Measurements from ENCODE around the gene RMC1.

The RMC1 gene

DNA sequence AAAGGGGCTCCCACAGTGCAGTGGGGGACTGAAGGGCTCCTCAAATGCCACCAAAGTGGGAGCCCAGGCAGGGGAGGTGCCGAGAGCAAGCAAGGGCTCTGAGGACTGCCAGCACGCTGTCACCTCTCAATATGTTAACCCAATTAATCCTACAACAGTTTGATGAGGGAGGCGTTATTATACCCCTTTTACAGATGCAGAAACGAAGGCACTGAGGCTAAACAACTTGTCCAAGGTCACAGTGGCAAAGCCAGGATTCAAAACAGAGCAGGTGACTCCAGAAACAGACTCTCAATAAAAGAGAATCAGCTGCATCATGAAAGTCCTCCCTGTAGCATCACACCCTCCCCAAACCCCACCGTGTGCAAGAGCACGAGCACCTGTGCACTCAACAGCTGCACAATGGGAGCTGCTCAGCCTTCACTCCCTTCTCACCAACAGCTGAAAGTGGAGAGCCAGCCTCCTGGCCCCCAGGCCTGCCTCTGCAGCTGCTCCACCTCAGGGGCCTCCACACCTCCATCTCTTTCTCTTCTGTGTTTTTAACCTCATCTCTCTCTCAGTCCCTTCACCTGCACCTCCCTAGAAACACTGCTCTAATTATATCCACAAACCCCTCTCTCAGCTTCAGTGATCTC, 74.9 kb downstream of the RMC1 start:
- peaks cover 3% of the 10 kb centered on the region for H3K4me1 ChIP-seq
- H3K36me3 ChIP-seq, result no peaks in the 10 kb centered on the region
- H3K4me3 ChIP-seq (ENCODE audit: low read depth, low read length), result no peak overlapping the region
- TF ChIP-seq, protein P1, sequence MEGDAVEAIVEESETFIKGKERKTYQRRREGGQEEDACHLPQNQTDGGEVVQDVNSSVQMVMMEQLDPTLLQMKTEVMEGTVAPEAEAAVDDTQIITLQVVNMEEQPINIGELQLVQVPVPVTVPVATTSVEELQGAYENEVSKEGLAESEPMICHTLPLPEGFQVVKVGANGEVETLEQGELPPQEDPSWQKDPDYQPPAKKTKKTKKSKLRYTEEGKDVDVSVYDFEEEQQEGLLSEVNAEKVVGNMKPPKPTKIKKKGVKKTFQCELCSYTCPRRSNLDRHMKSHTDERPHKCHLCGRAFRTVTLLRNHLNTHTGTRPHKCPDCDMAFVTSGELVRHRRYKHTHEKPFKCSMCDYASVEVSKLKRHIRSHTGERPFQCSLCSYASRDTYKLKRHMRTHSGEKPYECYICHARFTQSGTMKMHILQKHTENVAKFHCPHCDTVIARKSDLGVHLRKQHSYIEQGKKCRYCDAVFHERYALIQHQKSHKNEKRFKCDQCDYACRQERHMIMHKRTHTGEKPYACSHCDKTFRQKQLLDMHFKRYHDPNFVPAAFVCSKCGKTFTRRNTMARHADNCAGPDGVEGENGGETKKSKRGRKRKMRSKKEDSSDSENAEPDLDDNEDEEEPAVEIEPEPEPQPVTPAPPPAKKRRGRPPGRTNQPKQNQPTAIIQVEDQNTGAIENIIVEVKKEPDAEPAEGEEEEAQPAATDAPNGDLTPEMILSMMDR (IDR thresholded peaks at IDR 0.05; ENCODE audit: low read depth, low read length), result no peak
- H3K27me3 ChIP-seq, result no peaks in the 10 kb centered on the region
- DNase-seq, result no peak
- no peaks in the 10 kb centered on the region for H3K9me3 ChIP-seq

GRCh38 chr18:23578891-23579653, 75.8 kb downstream of the RMC1 start:
- Histone ChIP-seq H3K36me3 (no peaks in the 10 kb centered on the region), H3K4me3 (ENCODE audit: low read depth, low read length) (no peak overlapping the region), H3K27me3 (no peaks in the 10 kb centered on the region), H3K9me3 (no peaks in the 10 kb centered on the region), H3K4me1 (peaks cover 3% of the 10 kb centered on the region)
- TF ChIP-seq, protein P1 (IDR thresholded peaks at IDR 0.05; ENCODE audit: low read depth, low read length), result no peak
- DNase-seq, result no peak

GRCh38 chr18:23580677-23581367, 77.5 kb downstream of the RMC1 start:
- TF ChIP-seq, protein P1 (IDR thresholded peaks at IDR 0.05; ENCODE audit: low read depth, low read length), result no peak
- no peak overlapping the region for H3K4me3 ChIP-seq (ENCODE audit: low read depth, low read length)

More at GRCh38 chr18:23580677-23581367, 77.5 kb downstream of the RMC1 start:
- Histone ChIP-seq H3K4me1 (no peaks in the 10 kb centered on the region), H3K27me3 (no peaks in the 10 kb centered on the region), H3K9me3 (no peaks in the 10 kb centered on the region), H3K36me3 (no peaks in the 10 kb centered on the region)
- DNase-seq, result no peak

All from BE2C (cell line).